NCI-H146 treated with DMSO at 0.1 percent for 48 hours (cell line): ENCODE data around the gene ISCU.
"Not testable (repeated sequence)": the region's sequence is repeated elsewhere in the genome, so short reads cannot be mapped to it uniquely, and the experiment has no call there.

Experiments used
- DNase-seq: peaks from one replicate; lab custom pipeline; 2025; ENCODE audit not compliant: unreplicated experiment; lab: John Stamatoyannopoulos, UW

The ISCU gene

DNA sequence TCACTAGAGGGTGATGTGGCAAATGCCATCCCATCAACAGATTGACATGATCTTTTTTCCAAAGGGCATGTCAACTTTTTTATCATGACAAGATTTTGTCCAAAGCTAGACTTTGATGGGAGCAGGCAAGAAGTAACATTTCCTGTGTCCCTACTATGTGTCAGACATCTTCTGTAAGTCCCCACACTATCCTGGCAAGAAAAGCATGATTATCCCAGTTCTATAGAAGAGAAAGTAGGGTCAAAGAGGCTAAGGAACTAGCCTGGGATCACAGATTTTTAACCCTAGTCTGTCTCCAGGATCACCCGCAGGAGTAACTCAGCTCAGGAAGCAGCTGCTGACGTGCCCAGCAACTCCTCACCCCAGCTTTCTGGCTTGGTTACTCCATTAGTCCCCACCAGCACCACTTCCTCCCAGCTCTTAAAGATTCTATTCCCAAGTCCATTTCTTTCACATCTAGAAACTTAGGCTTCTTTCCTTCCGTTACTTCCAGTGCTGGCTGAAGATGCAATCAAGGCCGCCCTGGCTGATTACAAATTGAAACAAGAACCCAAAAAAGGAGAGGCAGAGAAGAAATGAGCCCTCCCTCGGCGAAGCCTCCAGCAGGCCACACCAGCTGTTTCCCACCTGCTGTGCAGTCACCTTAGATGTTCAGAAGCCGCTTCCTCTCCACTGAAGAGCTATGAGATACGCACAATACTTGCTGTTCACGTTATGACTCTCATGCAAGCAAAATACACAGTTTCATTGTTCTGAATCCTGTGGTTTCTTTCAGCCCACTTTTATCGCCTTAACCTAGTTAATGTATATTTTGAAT, 6.2 kb downstream of the ISCU start:
- peak; percentile 7 for DNase-seq

DNA sequence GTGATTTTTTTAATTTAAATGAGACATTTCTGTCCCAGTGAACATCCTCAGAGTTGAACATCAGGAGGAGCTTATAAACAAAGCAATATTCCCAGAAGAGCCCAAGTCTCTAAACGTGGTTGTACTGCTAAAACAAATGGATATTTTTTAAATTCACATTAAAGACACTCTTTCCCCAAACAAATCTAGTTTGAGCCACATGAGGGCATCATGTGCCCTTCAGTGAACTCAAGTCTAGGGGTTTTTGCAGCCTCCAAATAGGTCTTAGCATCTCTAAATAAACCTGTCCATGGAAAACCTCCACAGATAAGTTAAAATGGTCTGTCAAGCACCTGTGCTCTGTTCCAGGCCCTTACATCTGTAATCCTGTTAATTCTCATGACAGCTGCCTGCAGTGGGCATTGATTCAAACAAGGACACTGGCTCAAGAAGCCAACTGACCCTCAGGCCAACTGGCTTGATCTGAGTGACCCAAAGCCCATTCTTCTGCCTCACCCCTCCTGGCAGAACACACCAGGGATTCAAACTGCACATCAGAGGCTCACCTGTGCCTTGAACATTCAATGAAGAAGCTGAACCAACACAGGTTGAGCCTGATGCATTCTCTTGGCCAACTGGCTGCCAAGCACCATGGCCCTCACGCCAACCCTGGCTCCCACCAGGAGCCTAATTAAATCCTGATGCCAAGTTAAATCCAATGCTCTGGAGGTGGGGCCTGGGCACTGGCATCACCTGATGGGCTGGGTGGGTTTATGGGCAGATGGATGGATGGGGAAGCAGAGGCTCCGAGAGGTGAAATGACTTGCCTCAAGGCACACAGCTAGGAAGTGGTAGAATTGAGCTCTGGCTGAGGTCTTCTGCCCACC, 8.6 kb downstream of the ISCU start:
- peak; percentile 7 for DNase-seq

DNA sequence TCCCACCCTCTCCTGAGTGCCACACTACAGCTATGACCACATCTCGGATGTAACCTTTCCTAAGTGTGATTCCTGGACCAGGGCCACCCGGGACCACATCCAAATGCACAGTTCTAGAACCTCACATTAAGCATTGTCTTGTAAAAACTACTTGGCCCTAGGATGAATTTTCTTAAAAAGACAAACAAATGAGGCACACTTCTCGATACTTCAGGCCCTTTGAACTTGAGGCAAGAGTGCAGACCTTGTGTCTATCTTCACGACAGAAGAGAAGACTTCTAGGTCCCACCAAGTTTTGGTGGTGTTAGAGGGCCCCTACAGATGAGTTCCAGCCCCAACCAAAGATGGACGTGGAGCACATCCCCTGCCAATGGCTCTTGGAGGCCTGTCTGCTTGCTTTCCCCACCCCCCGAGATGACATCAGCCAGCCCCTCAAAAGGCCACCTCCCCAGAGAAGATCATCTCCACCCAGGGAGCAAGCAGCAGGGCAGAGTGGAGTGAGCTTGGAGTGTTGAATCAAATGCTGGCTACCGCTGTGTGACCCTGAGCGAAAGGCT, 9.3 kb downstream of the ISCU start:
- DNase-seq, result no peak

DNA sequence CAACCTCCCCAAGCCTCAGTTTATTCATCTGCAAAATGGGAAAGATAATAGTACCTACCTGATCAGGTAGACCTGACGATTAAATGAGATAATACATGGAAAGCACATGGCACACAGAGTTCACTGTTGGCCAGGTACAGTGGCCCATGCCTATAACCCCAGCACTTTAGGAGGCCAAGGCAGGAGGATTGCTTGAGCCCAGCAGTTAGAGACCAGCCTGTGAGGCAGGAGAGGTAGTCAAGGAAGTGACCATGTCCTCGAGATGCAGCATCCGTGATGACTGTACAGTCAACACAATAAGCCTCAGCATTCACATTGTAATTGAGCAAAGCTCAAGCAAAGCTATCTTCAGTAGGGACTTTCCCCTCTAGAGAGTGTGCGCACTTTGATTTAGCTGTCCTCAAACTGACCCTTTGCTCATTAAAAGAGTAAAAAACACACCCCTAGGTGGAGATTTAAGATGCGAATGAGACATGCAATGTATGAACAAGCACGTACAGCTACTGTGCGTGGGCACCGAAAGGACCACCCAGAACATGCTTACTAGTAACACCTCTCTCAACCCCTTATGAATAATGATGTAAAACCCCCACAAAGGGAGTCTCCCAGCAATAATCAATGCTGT, 9.9 kb downstream of the ISCU start:
- DNase-seq, result no peak

DNA sequence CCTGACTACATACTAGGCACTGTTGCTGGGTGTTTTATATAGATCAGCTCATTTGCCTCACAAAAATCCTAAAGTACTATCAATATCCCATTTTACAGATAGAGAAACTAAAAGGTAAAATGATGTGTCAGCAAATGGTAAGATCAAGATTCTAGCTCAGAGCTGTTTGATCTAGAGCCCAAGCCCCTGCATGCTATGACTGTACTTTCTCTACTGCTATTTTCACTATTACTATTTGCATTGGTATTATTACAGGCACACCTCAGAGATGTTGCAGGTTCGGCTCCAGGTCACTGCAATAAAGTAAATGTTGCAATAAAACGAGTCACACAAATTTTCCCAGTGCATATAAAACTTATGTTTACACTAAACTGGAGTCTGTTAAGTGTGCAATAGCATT, 10.9 kb downstream of the ISCU start:
- no peak for DNase-seq

DNA sequence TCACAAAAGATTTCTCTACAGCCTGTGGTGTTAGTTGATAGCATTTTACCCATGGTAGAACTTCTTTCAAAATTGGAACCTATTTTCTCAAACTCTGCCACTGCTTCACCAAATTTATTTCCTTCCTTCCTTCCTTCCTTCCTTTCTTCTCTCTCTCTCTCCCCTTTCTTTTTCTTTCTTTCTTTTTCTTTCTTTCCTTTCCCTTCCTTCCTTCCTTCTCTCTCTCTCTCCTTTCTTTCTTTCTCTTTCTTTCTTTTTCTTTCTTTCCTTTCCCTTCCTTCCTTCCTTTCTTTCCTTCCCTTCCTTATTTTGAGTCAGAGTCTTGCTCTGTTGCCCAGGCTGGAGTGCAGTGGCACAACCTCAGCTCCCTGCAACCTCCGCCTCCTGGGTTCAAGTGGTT, 11.9 kb downstream of the ISCU start:
- DNase-seq, result not testable (repeated sequence)

DNA sequence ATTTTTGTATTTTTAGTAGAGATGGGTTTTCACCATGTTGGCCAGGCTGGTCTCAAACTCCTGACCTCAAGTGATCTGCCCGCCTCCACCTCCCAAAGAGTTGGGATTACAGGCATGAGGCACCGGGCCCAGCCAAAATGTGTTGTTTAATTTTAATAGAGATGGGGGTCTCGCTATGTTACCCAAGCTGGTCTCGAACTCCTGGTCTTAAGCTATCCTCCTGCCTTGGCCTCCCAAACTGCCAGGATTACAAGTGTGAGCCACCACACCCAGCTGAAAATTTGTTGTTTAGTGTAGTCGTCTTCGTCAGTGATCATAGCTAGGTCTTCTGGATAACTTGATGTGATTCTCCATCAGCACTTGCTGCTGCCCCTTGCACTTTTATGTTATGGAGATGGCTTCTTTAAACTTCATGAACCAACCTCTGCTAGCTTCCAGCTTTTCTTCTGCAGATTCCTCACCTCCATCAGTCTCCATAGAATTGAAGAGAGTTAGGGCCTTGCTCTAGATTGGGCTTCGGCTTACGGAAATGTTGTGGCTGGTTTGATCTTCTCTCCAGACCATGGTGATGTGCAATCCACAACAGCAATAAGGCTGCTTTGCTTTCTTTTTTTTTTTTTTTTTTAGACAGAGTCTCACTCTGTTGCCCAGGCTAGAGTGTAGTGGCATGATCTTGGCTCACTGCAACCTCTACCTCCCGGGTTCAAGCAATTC, 13.0 kb downstream of the ISCU start:
- no peak for DNase-seq

DNA sequence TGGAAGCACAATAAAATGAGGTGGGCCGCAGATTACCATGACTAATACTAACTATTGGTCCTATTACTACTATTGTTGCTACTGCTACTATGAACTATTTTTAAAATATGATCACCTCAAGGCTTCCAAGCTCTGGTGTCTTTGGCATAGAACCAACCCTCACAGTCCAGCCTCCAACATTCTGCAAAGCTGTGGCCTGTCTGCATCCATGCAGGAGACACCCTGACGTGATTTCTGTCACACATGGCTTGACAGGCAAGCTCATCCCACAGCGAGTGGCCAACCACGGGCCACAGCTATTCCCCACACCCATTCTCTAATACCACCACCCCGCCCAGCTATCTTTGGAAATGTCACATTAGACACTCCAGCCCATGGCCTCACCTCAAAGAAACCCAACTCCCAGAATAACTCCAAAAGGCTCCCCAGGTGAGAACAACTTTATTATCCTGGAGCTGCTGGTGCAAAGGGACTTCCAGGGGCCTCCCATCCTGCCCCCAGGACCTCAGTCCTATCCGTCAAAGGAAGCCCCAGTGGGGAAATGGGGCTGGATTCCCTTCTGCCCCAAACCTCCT, 14.4 kb downstream of the ISCU start:
- no peak for DNase-seq

DNA sequence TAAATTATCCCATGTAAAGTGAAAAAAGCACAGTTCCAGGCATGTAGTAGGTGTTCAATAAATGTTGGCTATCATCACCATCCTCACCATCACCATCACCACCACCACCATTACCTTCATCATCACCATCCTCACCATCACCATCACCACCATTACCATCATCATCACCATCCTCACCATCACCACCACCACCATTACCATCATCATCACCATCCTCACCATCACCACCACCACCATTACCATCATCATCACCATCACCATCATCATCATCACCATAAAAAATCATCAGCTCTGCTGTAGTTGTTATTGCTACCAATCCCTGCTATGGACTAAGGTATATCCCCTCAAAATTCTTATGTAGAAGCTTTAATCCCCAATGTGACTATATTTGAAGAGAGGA, 15.1 kb downstream of the ISCU start:
- no peak for DNase-seq

DNA sequence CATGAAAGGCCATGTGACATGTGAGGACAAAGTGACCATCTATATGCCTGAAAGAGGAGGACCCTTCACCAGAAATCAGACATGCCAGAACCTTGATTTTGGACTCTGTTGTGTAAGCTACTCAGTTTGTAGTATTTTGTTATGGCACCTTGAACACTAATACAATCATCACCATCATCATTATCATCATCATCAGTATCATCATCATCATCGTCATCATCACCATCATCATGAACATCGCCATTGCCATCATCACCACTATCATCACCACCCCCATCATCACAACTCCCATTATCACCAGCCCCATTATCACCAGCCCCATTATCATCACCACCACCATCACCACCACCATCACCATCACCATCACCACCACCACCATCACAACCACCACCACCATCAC, 15.9 kb downstream of the ISCU start:
- no peak for DNase-seq

DNA sequence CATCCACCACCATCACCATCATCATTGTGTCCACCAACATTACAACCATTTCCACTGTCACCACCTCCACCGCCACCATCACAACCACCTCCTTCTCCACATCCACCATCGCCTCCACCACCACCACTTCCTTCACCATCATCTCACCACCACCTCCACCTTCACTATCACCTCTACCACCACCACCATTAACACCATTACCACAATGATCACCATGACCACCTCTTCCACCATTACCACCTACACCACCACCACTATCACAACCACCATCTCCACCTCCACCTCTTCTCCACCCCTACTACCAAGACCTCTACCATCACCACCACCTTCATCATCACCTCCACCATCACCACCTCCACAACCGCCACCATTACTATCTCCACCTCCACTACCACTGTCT, 16.4 kb downstream of the ISCU start:
- no peak for DNase-seq

DNA sequence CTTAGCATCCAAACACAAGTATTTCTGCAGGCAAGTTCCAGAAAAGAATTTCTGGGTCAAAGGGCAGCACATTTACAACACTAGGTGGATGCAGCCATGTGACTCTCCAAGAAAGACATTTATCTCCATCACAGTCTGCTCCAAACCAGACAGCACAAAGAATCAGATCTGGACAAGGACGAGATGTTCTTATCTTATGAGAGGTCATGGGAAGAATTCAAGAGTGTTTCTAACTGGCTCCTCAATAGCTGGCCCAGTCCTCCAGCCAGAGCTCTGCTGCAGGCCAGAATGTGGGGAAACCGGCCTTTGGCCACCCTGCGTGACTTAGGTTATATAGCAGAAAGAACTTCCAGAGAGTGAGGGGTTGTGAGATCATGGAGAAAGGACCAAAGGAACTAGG, 18.1 kb downstream of the ISCU start:
- no peak for DNase-seq

DNA sequence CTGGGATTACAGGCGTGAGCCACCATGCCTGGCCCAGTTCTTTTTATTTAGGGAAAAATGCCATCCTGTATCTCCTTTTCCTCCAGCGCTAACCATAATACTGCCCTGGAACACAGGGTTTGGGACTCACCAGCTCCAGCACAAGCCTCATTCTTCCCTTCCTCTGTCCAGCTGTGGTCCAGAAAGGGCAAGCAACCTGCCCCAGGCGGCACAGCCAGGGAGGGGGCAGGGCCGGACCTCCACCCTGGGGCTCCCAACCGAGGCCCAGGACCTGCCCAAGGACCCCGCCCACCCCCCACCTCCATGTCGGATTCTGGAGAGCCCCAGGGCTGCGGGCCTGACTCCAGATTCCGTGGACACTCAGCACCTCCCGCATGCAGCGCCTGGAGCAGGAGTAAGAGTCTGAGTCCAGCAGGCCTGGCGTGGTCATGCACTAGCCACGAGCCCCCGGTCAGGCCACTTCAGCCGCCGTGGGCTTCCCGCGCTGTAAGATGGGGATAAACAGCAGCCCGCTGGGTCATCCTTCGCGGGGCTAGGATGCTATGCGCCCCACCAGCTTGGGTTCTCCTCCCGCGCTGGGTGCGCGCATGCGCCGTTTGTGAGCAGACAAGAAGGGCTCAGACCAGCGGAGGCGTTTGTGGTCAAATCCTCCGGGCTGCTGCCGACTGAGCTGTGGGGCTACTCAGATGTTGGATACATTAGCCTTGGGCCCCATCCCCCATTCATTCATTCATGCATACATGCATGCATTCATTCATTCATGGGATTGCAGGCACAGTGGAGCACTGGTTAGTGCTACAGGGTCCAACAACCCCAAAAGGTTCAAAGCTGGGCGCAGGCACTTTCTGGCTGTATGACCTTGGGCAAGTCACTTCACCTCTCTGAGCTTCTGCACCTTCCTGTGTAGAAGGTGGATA, 19.2 kb downstream of the ISCU start:
- no peak for DNase-seq

DNA sequence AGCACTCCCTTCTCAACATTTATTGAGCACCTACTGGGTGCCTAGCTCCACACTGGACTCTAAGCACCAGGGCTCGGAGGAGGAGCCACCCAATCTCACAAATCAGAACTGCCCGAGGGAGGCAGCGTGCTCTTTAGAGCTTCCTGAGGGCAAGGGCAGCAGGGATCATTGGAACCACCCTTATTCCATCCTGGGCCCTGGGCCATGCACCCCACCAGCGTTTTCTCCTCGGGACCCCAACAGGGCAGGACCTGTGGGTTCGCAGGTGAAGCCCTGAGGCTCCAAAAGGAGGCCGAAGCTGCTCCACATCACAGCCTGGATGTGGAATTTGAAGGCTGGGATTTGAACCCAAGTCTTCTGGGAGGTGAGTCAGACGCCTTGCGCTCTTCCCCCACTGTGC, 20.1 kb downstream of the ISCU start:
- DNase-seq, result no peak

DNA sequence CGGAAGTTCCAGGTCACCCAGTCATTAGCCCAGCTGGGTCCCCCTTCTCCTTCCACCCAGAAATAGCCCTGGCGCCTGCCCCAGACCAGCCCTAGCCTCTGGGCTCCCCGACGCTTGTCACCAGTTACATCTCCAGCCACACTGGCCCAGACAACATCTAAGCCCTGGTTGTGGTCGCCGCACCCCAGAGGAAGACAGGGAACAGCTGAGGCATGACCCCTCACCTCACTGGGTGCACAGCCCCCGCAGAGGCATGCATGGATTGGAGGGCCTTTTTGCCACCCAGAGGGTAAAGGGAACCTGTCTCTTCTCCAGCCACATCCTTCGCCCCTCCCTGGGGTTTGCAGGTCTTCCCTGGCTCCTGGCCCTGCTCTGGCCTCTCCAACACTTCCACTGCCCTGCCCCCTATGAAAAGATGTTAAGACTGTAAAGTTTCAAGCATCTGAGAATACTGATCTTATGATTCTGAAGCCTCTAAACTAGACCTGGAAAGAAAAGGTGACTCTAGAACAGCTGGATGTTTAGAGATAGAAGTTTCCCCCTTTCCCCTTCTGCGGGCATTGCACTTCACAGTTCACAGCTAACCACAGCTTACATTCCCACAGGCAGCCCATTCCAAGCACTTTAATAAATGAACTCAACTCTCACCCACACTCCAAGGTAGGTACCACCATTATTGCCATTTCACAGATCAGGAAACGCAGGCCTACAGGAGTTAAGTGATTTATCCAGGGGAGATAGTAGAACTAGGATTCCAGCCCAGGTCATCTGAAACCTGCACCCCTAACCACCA, 20.8 kb downstream of the ISCU start:
- DNase-seq, result no peak

DNA sequence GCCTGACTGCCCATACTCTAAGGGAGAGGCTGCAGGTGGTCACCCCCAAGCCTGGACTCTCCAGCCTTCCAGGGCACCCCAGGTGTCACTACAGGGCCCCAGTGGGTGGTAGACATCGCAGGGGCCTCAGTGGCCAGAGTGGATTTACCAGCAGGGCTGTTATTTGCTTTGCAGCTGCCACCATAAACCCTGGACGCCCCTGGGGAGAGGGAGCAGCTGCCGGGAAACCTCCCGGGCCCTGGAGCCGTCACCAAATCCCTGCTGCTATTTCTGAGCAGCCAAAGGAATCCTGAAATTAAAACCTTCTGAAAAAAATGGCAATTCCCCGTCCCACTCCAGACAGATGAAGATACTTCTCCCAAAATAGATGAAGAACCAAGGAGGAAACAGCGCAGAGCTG, 21.6 kb downstream of the ISCU start:
- DNase-seq, result peak; percentile 69

DNA sequence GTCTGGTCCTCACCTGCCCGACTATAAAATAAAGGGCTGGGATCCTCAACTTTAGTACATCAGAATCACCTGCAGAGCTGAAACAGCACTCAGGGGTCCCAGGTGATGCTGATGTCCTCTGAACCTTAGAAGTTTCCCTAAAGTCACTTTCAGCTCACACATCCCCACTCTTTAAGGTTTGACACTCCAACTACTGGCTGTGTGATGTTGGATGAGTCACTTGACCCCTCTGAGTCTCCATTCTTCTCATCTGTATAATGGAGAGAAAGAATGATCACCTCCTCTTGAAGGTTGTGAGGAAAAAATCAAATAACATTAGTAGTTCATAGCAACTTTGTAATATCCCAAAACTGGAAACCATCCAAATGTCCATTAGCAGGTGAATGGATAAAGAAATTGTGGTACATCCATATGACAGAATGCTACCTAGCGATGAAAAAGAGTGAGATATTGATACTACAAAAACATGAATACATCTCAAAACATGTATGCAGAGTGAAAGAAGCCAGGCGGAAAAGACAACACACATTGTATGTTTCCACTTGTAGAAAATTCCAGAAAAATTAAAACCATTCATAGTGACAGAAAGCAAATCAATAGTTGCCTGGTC, 22.2 kb downstream of the ISCU start:
- DNase-seq, result no peak

DNA sequence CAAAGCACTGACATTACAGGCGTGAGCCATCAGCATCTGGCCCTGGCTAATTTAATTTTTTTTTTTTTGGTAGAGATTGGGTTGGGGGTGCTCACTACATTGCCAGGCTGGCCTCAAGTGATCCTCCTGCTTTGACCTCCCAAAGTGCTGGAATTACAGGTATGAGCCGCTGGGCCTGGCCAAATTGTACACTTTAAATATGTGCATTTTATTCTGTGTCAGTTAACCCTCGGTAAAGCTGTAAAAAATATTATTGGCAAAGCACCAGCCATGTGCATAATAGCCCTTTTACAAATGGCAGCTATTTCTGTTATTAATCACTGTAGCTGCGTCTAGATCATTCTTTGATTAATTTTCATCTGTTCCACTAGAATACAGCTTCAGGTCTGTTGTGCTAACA, 23.5 kb downstream of the ISCU start:
- DNase-seq, result no peak
